Sigmoid colon (tissue), 4 donors: ENCODE measurements around the gene RCOR1.

ENCODE experiments used
- CTCF ChIP-seq, 4 experiments: fragments of 450-650 bp in 3 of 4; fragments of 200-600 bp in 1 of 4; IDR thresholded peaks; one replicate each; pipeline ENCODE4 v1.5.1; 2016 to 2019; ENCODE audit warnings: antibody characterized with exemption in 4 of 4, mild to moderate bottlenecking in 3 of 4, moderate library complexity in 2 of 4
- POLR2A ChIP-seq, 2 donors: fragments of 450-650 bp; IDR thresholded peaks; one replicate each; pipeline ENCODE4 v1.6.1; 2016; ENCODE audit warnings: antibody characterized with exemption in 2 of 2, mild to moderate bottlenecking in 2 of 2, moderate library complexity in 2 of 2
- POLR2AphosphoS5 ChIP-seq, 4 donors: sonication (generic); formaldehyde crosslinking; IDR thresholded peaks; one replicate each; pipeline ENCODE4 v1.6.1; 2017; ENCODE audit warnings: antibody characterized with exemption in 4 of 4

GRCh38 chr14:102754370-102755262 is 162.2 kb downstream of the RCOR1 start:
- TF ChIP-seq CTCF (IDR thresholded peaks at IDR 0.05) (no peak), POLR2A (IDR thresholded peaks at IDR 0.05) (no peak), POLR2AphosphoS5 (IDR thresholded peaks at IDR 0.05) (no peak)
